GM12873 (cell line): Measurements from ENCODE around the gene LIFR.

Experiments used
- CTCF ChIP-seq: IDR thresholded peaks from 2 replicates; pipeline ENCODE4 v1.5.1; 2012; ENCODE audit warnings: low read depth, mild to moderate bottlenecking, moderate library complexity, low read length, control low read depth; ENCODE audit not compliant: insufficient read depth; ENCODE audit errors: missing control alignments

Gene LIFR

GRCh38 chr5:38562444-38563210, 6.2 kb upstream of the LIFR start:
- no peak for TF ChIP-seq CTCF

GRCh38 chr5:38559428-38559827, 3.0 kb upstream of the LIFR start:
- no peak for TF ChIP-seq CTCF

GRCh38 chr5:38557792-38558191, 1.3 kb upstream of the LIFR start:
- no peak for TF ChIP-seq CTCF

GRCh38 chr5:38557308-38557710, 863 bp upstream of the LIFR start:
- TF ChIP-seq CTCF: no peak

- TF ChIP-seq CTCF: no peak
Observed at GRCh38 chr5:38556088-38556598, 303 bp downstream of the LIFR start.

GRCh38 chr5:38555354-38556087, 925 bp downstream of the LIFR start:
- TF ChIP-seq CTCF: no peak

GRCh38 chr5:38554861-38555260, 1.6 kb downstream of the LIFR start:
- TF ChIP-seq CTCF: no peak
